ENCODE results near the gene BTBD8.
"Not testable (repeated sequence)": the region's sequence is repeated elsewhere in the genome, so short reads cannot be mapped to it uniquely, and the experiment has no call there.

Gene BTBD8

GRCh38 chr1:92075311-92075710 is 4.8 kb upstream of the BTBD8 start, which contains the start of gene SETSIP:
TSS of gene SETSIP (minus strand) at chr1:92075411. CDS start at chr1:92075411, 0 bp downstream.
- Histone ChIP-seq H3K4me2 (ENCODE audit: low read depth, low read length, poor library complexity, severe bottlenecking) (no peak within 1 kb of the TSS), H3K36me3 (ENCODE audit: low read length) (no peaks in the 10 kb centered on the region), H3K9me2 (replicated peaks; ENCODE audit: insufficient read depth, low read length) (no peaks in the 10 kb centered on the region), H4K20me1 (ENCODE audit: low read depth, low read length) (no peaks in the 10 kb centered on the region), H3F3A (ENCODE audit: insufficient read depth) (no peaks in the 10 kb centered on the region), H3K9ac (ENCODE audit: low read length) (no peak within 1 kb of the TSS), H3K9me3 (ENCODE audit: insufficient read depth, low read length) (no peaks in the 10 kb centered on the region), H3K79me2 (ENCODE audit: insufficient read depth, low read length) (no peaks in the 10 kb centered on the region), H3K4me3 (ENCODE audit: insufficient read depth, low read length, poor library complexity, severe bottlenecking) (no peak within 1 kb of the TSS), H3K27ac (ENCODE audit: low read depth, low read length) (no peak within 1 kb of the TSS), H2AFZ (ENCODE audit: low read depth, low read length, severe bottlenecking) (no peak within 1 kb of the TSS), H3K27me3 (ENCODE audit: low read length) (no peaks in the 10 kb centered on the region)
- TF ChIP-seq EZH2phosphoT487 (conservative IDR thresholded peaks at IDR 0.05; ENCODE audit: low read length): no peak
- no peak for TF ChIP-seq CTCF (IDR thresholded peaks at IDR 0.05; ENCODE audit: insufficient read depth, low read length, poor library complexity, severe bottlenecking)

GRCh38 chr1:92076363-92076762 is 3.8 kb upstream of the BTBD8 start:
- no peak overlapping the region for H3K9ac ChIP-seq (ENCODE audit: low read length)
- no peak overlapping the region for H3K4me2 ChIP-seq (ENCODE audit: low read depth, low read length, poor library complexity, severe bottlenecking)
- no peaks in the 10 kb centered on the region for H3K79me2 ChIP-seq (ENCODE audit: insufficient read depth, low read length)
- H3K9me2 ChIP-seq (replicated peaks; ENCODE audit: insufficient read depth, low read length): no peaks in the 10 kb centered on the region
- H2AFZ ChIP-seq (ENCODE audit: low read depth, low read length, severe bottlenecking): no peak overlapping the region
- H3K4me3 ChIP-seq (ENCODE audit: insufficient read depth, low read length, poor library complexity, severe bottlenecking): no peak overlapping the region
- H4K20me1 ChIP-seq (ENCODE audit: low read depth, low read length): no peaks in the 10 kb centered on the region
- no peak for TF ChIP-seq CTCF (IDR thresholded peaks at IDR 0.05; ENCODE audit: insufficient read depth, low read length, poor library complexity, severe bottlenecking)
- no peak for TF ChIP-seq EZH2phosphoT487 (conservative IDR thresholded peaks at IDR 0.05; ENCODE audit: low read length)
- H3K27me3 ChIP-seq (ENCODE audit: low read length): no peaks in the 10 kb centered on the region
- no peaks in the 10 kb centered on the region for H3K9me3 ChIP-seq (ENCODE audit: insufficient read depth, low read length)
- H3K27ac ChIP-seq (ENCODE audit: low read depth, low read length): no peak overlapping the region
- H3K36me3 ChIP-seq (ENCODE audit: low read length): no peaks in the 10 kb centered on the region
- H3F3A ChIP-seq (ENCODE audit: insufficient read depth): no peaks in the 10 kb centered on the region

GRCh38 chr1:92078077-92078476 is 2.1 kb upstream of the BTBD8 start:
- H3K36me3 ChIP-seq (ENCODE audit: low read length); H3F3A ChIP-seq (ENCODE audit: insufficient read depth); H3K27ac ChIP-seq (ENCODE audit: low read depth, low read length): not testable (repeated sequence)

GRCh38 chr1:92079441-92079840 is 704 bp upstream of the BTBD8 start:
- Histone ChIP-seq H3F3A (ENCODE audit: insufficient read depth) (no peaks in the 10 kb centered on the region), H3K79me2 (ENCODE audit: insufficient read depth, low read length) (no peaks in the 10 kb centered on the region), H4K20me1 (ENCODE audit: low read depth, low read length) (no peaks in the 10 kb centered on the region), H3K9me2 (replicated peaks; ENCODE audit: insufficient read depth, low read length) (no peaks in the 10 kb centered on the region), H3K36me3 (ENCODE audit: low read length) (no peaks in the 10 kb centered on the region), H2AFZ (ENCODE audit: low read depth, low read length, severe bottlenecking) (peak overlapping the region; percentile 97), H3K27me3 (ENCODE audit: low read length) (no peaks in the 10 kb centered on the region), H3K9ac (ENCODE audit: low read length) (peak overlapping the region; percentile 63; the same call in 1 of the 2 replicates), H3K4me2 (ENCODE audit: low read depth, low read length, poor library complexity, severe bottlenecking) (peak overlapping the region; percentile 89), H3K9me3 (ENCODE audit: insufficient read depth, low read length) (no peaks in the 10 kb centered on the region), H3K4me3 (ENCODE audit: insufficient read depth, low read length, poor library complexity, severe bottlenecking) (peak overlapping the region; percentile 71), H3K27ac (ENCODE audit: low read depth, low read length) (no peak overlapping the region)
- TF ChIP-seq EZH2phosphoT487 (conservative IDR thresholded peaks at IDR 0.05; ENCODE audit: low read length): no peak
- no peak for TF ChIP-seq CTCF (IDR thresholded peaks at IDR 0.05; ENCODE audit: insufficient read depth, low read length, poor library complexity, severe bottlenecking)

More at GRCh38 chr1:92078077-92078476, 2.1 kb upstream of the BTBD8 start:
- not testable (repeated sequence) for H3K9me3 ChIP-seq (ENCODE audit: insufficient read depth, low read length); H4K20me1 ChIP-seq (ENCODE audit: low read depth, low read length); H3K9me2 ChIP-seq (replicated peaks; ENCODE audit: insufficient read depth, low read length); H3K4me2 ChIP-seq (ENCODE audit: low read depth, low read length, poor library complexity, severe bottlenecking); H2AFZ ChIP-seq (ENCODE audit: low read depth, low read length, severe bottlenecking); H3K4me3 ChIP-seq (ENCODE audit: insufficient read depth, low read length, poor library complexity, severe bottlenecking); H3K27me3 ChIP-seq (ENCODE audit: low read length); H3K9ac ChIP-seq (ENCODE audit: low read length); H3K79me2 ChIP-seq (ENCODE audit: insufficient read depth, low read length)

Measured in SU-DHL-6 (cell line).